Tibial nerve (tissue), 4 donors: ENCODE data around the gene NUMB.

Experiments used
- EP300 ChIP-seq, 2 donors: sonication (generic); formaldehyde crosslinking; IDR thresholded peaks; one replicate each; pipeline ENCODE4 v1.6.1; 2017; ENCODE audit warnings: antibody characterized with exemption in 2 of 2, mild to moderate bottlenecking in 1 of 2
- POLR2A ChIP-seq, 2 donors: fragments of 450-650 bp; IDR thresholded peaks; one replicate each; pipeline ENCODE4 v1.6.1; 2017; ENCODE audit warnings: antibody characterized with exemption in 2 of 2, mild to moderate bottlenecking in 2 of 2, moderate library complexity in 2 of 2
- TF ChIP-seq, protein P1 (sequence below), 5 experiments: fragments of 200-600 bp in 3 of 5; fragments of 450-650 bp in 2 of 5; sonication (generic) in 3 of 5; IDR thresholded peaks; one replicate each; pipeline ENCODE4 v1.5.1; 2016 to 2019; ENCODE audit warnings: antibody characterized with exemption in 5 of 5, mild to moderate bottlenecking in 3 of 5, moderate library complexity in 2 of 5

DNA sequence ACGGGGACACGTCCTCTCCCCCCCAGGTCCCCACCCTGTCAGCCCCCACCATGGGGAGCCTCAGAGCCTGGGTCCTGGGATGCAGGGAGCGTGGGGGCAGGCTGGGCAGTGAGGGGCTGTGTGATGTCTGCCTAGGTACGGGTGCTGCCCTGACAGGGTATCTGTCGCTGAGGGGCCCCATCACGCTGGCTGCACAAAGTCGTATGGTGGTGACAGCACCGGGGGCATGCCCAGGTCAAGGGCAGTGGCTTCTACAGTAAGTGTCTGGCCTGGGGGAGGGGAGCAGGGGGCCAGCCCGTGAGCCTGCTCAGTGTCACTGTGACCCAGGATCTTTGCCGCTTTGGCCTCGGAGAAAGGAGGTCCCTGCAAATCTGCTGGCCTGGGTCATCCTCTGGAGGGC, 197.8 kb downstream of the NUMB start:
- no peak for TF ChIP-seq EP300 (IDR thresholded peaks at IDR 0.05)
- TF ChIP-seq, protein P1, sequence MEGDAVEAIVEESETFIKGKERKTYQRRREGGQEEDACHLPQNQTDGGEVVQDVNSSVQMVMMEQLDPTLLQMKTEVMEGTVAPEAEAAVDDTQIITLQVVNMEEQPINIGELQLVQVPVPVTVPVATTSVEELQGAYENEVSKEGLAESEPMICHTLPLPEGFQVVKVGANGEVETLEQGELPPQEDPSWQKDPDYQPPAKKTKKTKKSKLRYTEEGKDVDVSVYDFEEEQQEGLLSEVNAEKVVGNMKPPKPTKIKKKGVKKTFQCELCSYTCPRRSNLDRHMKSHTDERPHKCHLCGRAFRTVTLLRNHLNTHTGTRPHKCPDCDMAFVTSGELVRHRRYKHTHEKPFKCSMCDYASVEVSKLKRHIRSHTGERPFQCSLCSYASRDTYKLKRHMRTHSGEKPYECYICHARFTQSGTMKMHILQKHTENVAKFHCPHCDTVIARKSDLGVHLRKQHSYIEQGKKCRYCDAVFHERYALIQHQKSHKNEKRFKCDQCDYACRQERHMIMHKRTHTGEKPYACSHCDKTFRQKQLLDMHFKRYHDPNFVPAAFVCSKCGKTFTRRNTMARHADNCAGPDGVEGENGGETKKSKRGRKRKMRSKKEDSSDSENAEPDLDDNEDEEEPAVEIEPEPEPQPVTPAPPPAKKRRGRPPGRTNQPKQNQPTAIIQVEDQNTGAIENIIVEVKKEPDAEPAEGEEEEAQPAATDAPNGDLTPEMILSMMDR (IDR thresholded peaks at IDR 0.05), result no peak
- no peak for TF ChIP-seq POLR2A (IDR thresholded peaks at IDR 0.05)
